Caki2 (cell line): Measurements from ENCODE around the gene KLHL29. TPM values are rescaled to one million over a fixed set of nuclear protein-coding genes. Genes with fewer than 3 reads are reported as not detected.

Source experiments
- DNase-seq: peaks from one replicate; pipeline ENCODE4 v3.0.0-alpha.2; 2015; ENCODE audit warnings: low read depth
- in situ Hi-C: cut with HindIII; loops from 2 replicates; pipeline ENCODE4 v1.10.0; 2016; ENCODE audit warnings: low sequenced_read_pairs, low pct_unique_long_range_greater_than_20kb, mixed read lengths
- total RNA-seq: library from RNA; depleted of rRNA; stranded (reverse); fragments of >200 nt; shearing (Covaris generic); gene quantifications from 2 replicates; pipeline ENCODE4 v1.2.3, GENCODE V29; 2014; ENCODE audit warnings: low replicate concordance

Gene KLHL29
- total RNA-seq, 1 experiment from 2014 or later: 1.4 TPM

GRCh38 chr2:23509103-23509502 is 124.1 kb downstream of the KLHL29 start:
- in situ Hi-C loops: no loop called here
- no peak for DNase-seq

- in situ Hi-C loops: no loop called here
Observed at GRCh38 chr2:23509596-23510292, 124.8 kb downstream of the KLHL29 start.

DNA sequence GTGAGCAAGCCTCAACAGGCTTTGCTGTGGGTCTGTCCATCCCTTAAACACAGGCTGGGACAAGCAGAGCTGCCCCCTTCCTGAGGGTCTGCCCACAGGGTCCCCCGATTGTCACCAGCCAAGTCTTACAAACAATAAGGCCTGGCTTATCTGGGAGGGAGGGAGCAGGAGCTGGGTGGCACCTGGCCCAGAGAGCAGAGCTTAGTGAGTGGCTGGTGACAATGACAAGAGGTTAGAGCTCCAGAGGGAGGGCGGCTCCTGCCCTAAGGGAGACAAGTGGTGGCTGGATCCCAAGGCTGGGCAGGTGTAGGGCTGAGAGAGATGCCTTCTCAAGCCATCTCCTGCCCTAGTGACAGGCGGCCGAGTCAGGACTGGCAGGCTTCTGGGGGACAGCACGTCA is 125.5 kb downstream of the KLHL29 start:
- DNase-seq: no peak
- in situ Hi-C loops: no loop called here

More at GRCh38 chr2:23509596-23510292, 124.8 kb downstream of the KLHL29 start:
- no peak for DNase-seq

DNA sequence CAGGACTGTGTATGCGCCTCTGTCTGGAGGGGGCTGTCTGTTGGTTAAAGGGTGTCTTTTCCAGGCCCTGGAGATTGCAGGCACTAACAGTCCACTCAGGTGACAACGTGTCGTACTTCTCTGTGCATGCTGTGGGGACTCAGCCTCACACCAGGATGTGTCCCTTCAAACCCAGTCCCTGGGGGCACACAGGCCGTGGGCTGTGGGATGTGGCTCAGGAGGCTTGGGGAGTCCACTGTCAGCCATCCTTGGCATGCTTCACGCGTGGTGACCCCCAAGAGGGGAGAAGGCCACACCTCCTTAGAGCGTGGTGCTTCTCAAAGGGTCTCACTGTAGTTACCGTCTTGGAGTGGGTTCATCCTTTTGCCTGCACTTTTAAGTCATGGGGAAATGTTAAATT is 127.8 kb downstream of the KLHL29 start:
- no peak for DNase-seq
- in situ Hi-C loops: no loop called here

DNA sequence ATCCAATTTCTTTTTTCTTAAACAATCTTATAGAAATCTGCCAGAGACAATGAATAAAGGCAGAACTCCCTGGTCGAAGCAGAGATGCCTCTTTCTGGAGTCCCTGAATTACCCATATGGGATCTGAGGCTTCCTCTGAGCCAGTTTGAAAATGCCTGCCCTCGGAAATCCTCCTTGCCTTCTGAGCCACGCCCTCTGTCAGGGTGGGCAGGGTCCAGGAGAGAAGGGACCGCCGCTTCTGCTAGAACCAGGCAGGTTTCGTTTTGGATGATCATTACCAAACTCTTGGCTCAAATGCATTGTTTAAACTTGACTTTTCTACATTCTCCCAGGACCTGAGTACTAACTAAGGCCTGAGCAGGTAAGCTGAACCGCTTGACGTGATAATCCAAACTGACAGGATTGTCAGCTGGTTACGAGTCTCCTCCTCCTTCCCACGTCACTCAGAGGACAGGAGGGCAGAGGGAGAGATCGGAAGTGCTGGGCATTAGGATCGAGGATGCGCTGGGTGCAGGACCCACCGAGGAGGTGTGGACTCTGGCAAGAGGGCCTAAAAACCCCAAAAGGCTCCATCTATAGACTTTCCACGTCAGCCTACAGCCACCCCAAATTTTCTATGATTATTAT is 128.4 kb downstream of the KLHL29 start:
- in situ Hi-C loops: no loop called here
- DNase-seq: no peak

- in situ Hi-C loops: no loop called here
- DNase-seq: no peak
Observed at GRCh38 chr2:23513872-23514793, 129.2 kb downstream of the KLHL29 start.

DNA sequence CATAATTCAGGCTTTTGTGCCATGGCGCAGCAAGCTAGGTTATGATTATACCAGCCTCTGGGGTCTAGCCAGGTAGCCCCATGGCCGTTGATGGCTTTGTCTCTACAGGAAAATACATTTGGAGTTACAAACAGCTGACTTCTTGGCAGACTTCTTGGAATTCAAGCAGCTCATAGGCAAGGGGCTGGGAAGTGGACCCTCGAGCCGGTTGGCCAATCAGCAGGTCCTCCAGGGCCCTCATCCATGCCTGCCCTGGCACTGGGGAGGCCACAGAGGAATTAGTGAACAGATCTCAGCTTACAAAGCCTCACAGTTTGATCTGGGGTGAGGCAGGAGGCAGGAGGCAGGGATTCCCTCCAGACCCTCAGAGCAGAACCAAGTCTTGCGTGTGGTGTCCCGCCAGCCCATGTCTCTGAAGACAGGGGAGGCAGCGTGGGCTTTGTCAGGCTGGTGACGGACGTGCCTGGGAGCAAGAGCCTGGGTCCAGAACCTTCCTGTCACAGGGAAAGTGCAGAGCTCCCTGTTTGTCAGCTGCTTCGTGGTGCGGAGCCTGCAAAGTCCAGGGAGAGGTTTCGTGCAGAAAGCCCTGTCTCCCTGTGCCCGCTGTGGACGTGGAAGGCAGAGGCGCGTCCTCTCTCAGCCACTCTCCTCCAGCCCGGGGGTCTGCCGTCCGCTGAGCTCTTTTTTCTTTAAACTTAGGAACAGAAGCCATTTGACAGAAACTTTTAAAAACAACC is 131.7 kb downstream of the KLHL29 start:
- no peak for DNase-seq
- in situ Hi-C loops: no loop called here

- in situ Hi-C loops: no loop called here
- no peak for DNase-seq
Observed at GRCh38 chr2:23518481-23519333, 133.7 kb downstream of the KLHL29 start.

GRCh38 chr2:23519334-23519651 is 134.3 kb downstream of the KLHL29 start:
- in situ Hi-C loops: no loop called here
- no peak for DNase-seq

DNA sequence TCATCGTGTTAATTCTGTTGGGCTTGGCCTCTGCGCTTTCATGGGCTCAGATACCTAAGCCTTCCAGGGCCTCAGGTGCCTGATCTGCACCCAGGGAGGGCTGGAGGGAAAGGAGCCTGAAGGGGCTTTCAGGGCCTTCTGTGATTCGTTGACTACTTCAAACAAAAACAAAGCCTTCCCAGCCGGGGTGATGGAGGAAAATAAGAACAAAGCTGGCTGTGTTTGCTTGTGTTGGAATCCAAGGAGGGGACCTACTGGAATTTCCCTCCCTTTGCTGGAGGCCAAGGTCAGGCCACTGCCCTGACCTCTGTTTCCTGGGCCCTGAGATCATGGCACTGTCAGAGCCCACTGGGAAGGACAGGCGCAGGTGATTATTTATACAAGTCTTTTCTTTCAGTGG is 135.3 kb downstream of the KLHL29 start:
- peak; percentile 50 for DNase-seq
- in situ Hi-C loops: no loop called here

DNA sequence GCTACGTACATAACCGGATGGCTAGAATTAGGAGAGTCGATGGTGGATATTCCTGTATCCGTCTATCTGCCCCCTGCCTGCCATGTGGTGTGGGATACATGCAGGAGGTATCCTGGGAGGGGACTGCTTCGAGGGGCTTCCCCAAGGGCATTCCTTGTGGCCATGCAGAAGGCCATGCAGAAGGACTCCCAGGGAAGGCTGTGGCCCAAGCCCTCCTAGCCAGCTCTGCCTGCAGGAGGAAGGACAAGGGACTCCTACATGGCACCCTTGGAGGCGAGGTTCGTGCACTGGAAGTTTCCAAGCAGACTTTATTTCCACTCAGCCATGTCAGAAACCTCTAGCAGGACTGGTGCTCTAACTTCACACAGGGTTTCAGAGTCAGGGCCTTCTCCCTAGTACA is 136.1 kb downstream of the KLHL29 start:
- no peak for DNase-seq
- in situ Hi-C loops: no loop called here

DNA sequence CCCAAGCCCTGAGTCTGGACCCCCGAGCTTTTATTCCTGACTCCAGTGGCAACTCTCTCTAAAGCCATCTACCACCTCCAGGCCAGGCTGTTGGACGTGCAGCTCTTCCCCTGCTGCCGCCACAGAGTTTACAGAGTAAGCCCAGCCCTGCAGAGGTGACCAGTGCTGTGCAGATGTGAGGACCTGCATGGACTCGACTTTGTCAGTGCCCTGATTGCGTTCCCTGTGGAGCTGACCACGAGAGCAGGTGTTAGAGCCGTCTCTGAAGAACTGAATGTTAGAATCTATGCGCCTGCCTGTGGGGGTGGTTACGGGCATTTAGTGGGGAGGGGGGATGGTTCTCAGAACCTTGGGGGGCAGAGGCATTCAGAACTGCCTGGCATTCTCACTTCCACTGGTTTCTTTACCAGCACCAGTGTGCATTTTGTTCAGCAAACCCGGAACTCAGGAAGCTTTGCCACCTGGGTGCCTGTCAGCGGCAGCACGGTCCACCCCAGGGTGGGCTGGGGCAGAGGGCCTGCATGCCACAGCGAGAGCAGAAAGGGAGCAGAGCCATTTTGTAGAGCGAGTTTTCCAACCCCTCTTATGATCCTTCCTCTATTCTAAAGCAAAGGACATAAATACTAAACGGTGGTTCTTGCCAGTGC is 137.9 kb downstream of the KLHL29 start:
- no peak for DNase-seq
- in situ Hi-C loops: no loop called here

GRCh38 chr2:23523373-23524260 is 138.6 kb downstream of the KLHL29 start:
- in situ Hi-C loops: no loop called here
- peak; percentile 7 for DNase-seq

DNA sequence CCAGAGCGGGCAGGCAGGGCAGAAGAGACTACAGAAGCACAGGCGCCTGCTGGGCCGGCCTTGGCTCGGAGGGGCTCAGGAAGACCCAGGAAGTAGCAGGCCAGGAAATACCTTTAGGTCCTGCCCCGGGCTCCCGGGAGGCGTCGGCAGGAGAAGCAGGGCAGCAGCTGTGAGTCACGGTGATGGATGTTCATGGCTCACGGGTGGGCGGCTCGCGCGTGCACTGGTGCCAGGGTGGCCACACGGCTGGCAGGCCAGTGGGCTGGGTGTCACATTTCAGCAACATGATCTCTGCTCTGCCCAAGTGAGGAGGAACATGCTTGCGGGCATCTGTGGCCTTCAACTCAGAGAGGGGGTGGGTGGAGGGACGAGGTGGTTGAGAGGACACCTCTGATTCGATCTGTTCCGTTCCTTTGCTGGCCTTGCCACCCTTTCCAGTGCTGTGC is 139.3 kb downstream of the KLHL29 start:
- in situ Hi-C loops: no loop called here
- DNase-seq: peak; percentile 61

DNA sequence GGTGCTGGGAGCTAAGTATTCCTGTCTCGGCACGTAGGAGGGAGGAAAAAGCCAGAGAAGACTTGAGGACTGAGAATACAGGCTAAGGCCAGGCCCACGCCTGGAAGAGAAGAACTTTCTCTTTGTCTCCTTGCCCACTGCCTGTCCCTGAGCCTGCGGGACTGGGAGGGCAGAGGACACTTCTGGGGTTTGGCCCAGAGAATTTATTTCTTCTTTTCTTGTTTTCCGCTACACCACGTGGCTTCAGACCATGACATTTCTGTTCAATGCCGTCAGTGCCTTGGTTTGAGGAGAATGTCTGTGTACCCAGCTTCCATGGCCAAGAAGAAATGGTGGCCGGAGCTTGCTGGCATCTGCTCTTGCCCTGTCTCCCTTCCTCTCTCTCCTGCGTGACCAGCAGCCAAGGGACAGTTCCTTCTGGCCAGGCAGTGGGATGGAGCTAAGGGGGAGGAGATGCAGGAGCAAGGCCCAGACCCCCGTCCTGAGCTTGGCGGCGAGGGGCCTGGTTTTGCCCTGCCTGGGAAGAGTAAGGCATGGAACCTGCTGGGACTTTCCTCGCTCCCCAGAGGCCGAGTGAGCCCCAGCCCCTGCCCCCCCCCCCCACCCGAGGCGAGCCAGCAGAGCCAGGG is 140.3 kb downstream of the KLHL29 start:
- DNase-seq: no peak
- in situ Hi-C loops: no loop called here

DNA sequence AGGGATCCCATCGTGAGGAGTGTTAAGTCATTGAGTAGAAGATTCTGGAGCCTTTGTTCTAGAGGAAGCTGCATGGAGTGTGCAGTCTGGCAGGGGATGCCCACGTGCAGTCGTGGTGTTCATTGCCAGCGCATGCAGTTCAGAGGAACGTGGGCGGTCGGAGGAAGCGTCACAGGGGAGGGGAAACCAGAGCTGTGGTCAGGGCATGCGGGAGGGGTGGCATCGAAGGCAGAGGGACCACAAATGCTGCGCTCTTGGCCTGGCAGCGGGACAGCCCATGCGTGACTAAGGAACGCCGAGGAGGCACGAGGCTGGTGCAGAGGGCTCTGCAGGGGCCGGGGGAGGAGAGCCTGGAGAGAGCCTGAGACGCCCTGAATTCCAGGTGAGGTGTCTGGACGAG is 141.1 kb downstream of the KLHL29 start:
- in situ Hi-C loops: no loop called here
- no peak for DNase-seq
